Natural killer cell treated with Interleukin-12 subunit alpha and Interleukin-12 subunit beta and Interleukin-15 and Interleukin-18, amount 100 ng/mL, for 72 hours (primary cell): ENCODE measurements around the gene TCL1B. TPM values are rescaled to one million over a fixed set of nuclear protein-coding genes. Genes with fewer than 3 reads are reported as not detected.

Source experiments
- ATAC-seq, 2 donors: fragments of 150-1000 bp; cut with Tn5 transposase in 1 of 2; sonication (Bioruptor Pico), chemical (Tn5 transposase) in 1 of 2; 2 replicates each; pipeline ENCODE4 v1.10.0; 2021
- DNase-seq: peaks from one replicate; pipeline ENCODE4 v3.0.0; 2022; ENCODE audit warnings: low spot score
- H3K27ac Mint-ChIP-seq, 2 donors: 1 replicate in 1 of 2; 2 replicates in 1 of 2; pipeline ENCODE4 v1.8.0; 2022; ENCODE audit warnings: mixed read lengths in 2 of 2, mild to moderate bottlenecking in 1 of 2, moderate library complexity in 1 of 2
- H3K27me3 Mint-ChIP-seq, 2 donors: 1 replicate in 1 of 2; 2 replicates in 1 of 2; pipeline ENCODE4 v1.8.0; 2022; ENCODE audit warnings: mixed read lengths in 2 of 2
- H3K36me3 Mint-ChIP-seq: one replicate; pipeline ENCODE4 v1.8.0; 2022; ENCODE audit warnings: mixed read lengths
- H3K4me1 Mint-ChIP-seq, 2 donors: 1 replicate in 1 of 2; 2 replicates in 1 of 2; pipeline ENCODE4 v1.8.0; 2022; ENCODE audit warnings: low read depth in 2 of 2, mixed read lengths in 2 of 2, mild to moderate bottlenecking in 1 of 2
- H3K4me3 Mint-ChIP-seq: one replicate; pipeline ENCODE4 v1.8.0; 2022; ENCODE audit warnings: mixed read lengths
- H3K9me3 Mint-ChIP-seq: 2 replicates; pipeline ENCODE4 v1.8.0; 2022; ENCODE audit warnings: mixed read lengths
- total RNA-seq, 2 donors: library from RNA; stranded (reverse); gene quantifications; one replicate each; pipeline ENCODE4 v1.2.3, GENCODE V29; 2022

Gene TCL1B
- total RNA-seq = not detected

- DNase-seq (no peak), ATAC-seq (no peak)
- Mint-ChIP-seq H3K27ac (no peak within 1 kb of the TSS), H3K4me1 (no peaks in the 10 kb centered on the region), H3K36me3 (no peaks in the 10 kb centered on the region), H3K27me3 (peaks cover 6 to 13% of the 10 kb centered on the region in 2 donors), H3K9me3 (no peaks in the 10 kb centered on the region), H3K4me3 (no peak within 1 kb of the TSS)
These were observed at the start of gene TCL1B for GRCh38 chr14:95685978-95686922. Gene TCL1B, plus strand, starts transcription at chr14:95686426. Its CDS starts 42 bp downstream, at chr14:95686468.

GRCh38 chr14:95644981-95645380 is 41.2 kb upstream of the TCL1B start:
- no peaks in the 10 kb centered on the region for H3K4me1 Mint-ChIP-seq
- no peak for DNase-seq
- peaks cover 9 to 27% of the 10 kb centered on the region in 2 donors for H3K27me3 Mint-ChIP-seq
- H3K9me3 Mint-ChIP-seq = no peaks in the 10 kb centered on the region
- no peak overlapping the region for H3K27ac Mint-ChIP-seq
- no peak for ATAC-seq
- H3K36me3 Mint-ChIP-seq = no peaks in the 10 kb centered on the region
- no peak overlapping the region for H3K4me3 Mint-ChIP-seq

- no peak overlapping the region for H3K4me3 Mint-ChIP-seq
- no peak for DNase-seq
- no peak overlapping the region for H3K27ac Mint-ChIP-seq
These were observed 40.7 kb upstream of the TCL1B start for GRCh38 chr14:95645389-95645996.

GRCh38 chr14:95647926-95648325 is 38.3 kb upstream of the TCL1B start:
- Mint-ChIP-seq H3K9me3 (no peaks in the 10 kb centered on the region), H3K27me3 (peaks cover 9 to 27% of the 10 kb centered on the region in 2 donors), H3K4me3 (no peak overlapping the region), H3K27ac (no peak overlapping the region), H3K4me1 (no peaks in the 10 kb centered on the region), H3K36me3 (no peaks in the 10 kb centered on the region)
- no peak for ATAC-seq
- no peak for DNase-seq

More at GRCh38 chr14:95645389-95645996, 40.7 kb upstream of the TCL1B start:
- Mint-ChIP-seq H3K4me1 (no peaks in the 10 kb centered on the region), H3K27me3 (peaks cover 9 to 27% of the 10 kb centered on the region in 2 donors), H3K9me3 (no peaks in the 10 kb centered on the region), H3K36me3 (no peaks in the 10 kb centered on the region)
- no peak for ATAC-seq

- Mint-ChIP-seq H3K4me3 (no peak overlapping the region), H3K27ac (no peak overlapping the region), H3K4me1 (no peaks in the 10 kb centered on the region), H3K36me3 (no peaks in the 10 kb centered on the region), H3K9me3 (no peaks in the 10 kb centered on the region), H3K27me3 (peaks cover 9 to 28% of the 10 kb centered on the region in 2 donors)
- no peak for DNase-seq
- ATAC-seq = no peak
These were observed 37.0 kb upstream of the TCL1B start for GRCh38 chr14:95649230-95649629.

- Mint-ChIP-seq H3K27me3 (peaks cover 14 to 41% of the 10 kb centered on the region in 2 donors), H3K36me3 (no peaks in the 10 kb centered on the region), H3K4me1 (no peaks in the 10 kb centered on the region), H3K27ac (no peak overlapping the region), H3K9me3 (no peaks in the 10 kb centered on the region), H3K4me3 (no peak overlapping the region)
- no peak for DNase-seq
- no peak for ATAC-seq
These were observed 35.2 kb upstream of the TCL1B start for GRCh38 chr14:95651028-95651427.

- ATAC-seq (no peak), DNase-seq (no peak)
- no peaks in the 10 kb centered on the region for H3K9me3 Mint-ChIP-seq
- no peak overlapping the region for H3K4me3 Mint-ChIP-seq
- H3K27me3 Mint-ChIP-seq = peaks cover 17 to 48% of the 10 kb centered on the region in 2 donors
- H3K27ac Mint-ChIP-seq = no peak overlapping the region
- no peaks in the 10 kb centered on the region for H3K4me1 Mint-ChIP-seq
- no peaks in the 10 kb centered on the region for H3K36me3 Mint-ChIP-seq
These were observed 34.2 kb upstream of the TCL1B start for GRCh38 chr14:95651821-95652583.

GRCh38 chr14:95652690-95653089 is 33.5 kb upstream of the TCL1B start:
- no peak for DNase-seq
- H3K27ac Mint-ChIP-seq = no peak overlapping the region
- no peaks in the 10 kb centered on the region for H3K4me1 Mint-ChIP-seq
- peaks cover 19 to 48% of the 10 kb centered on the region in 2 donors for H3K27me3 Mint-ChIP-seq
- no peak overlapping the region for H3K4me3 Mint-ChIP-seq
- no peak for ATAC-seq
- no peaks in the 10 kb centered on the region for H3K36me3 Mint-ChIP-seq
- no peaks in the 10 kb centered on the region for H3K9me3 Mint-ChIP-seq

- Mint-ChIP-seq H3K36me3 (no peaks in the 10 kb centered on the region), H3K27ac (no peak overlapping the region), H3K4me1 (no peaks in the 10 kb centered on the region), H3K27me3 (peaks cover 19 to 46% of the 10 kb centered on the region in 2 donors), H3K9me3 (no peaks in the 10 kb centered on the region), H3K4me3 (no peak overlapping the region)
- ATAC-seq (no peak), DNase-seq (no peak)
These were observed 30.8 kb upstream of the TCL1B start for GRCh38 chr14:95655461-95655860.

- DNase-seq = no peak
These were observed 29.6 kb upstream of the TCL1B start for GRCh38 chr14:95656634-95657033.

GRCh38 chr14:95657454-95657853 is 28.8 kb upstream of the TCL1B start:
- no peak for ATAC-seq
- Mint-ChIP-seq H3K4me3 (no peak overlapping the region), H3K27ac (no peak overlapping the region), H3K36me3 (no peaks in the 10 kb centered on the region), H3K4me1 (no peaks in the 10 kb centered on the region), H3K27me3 (peaks cover 24 to 51% of the 10 kb centered on the region in 2 donors), H3K9me3 (no peaks in the 10 kb centered on the region)
- DNase-seq = no peak

More at GRCh38 chr14:95656634-95657033, 29.6 kb upstream of the TCL1B start:
- Mint-ChIP-seq H3K36me3 (no peaks in the 10 kb centered on the region), H3K4me1 (no peaks in the 10 kb centered on the region), H3K9me3 (no peaks in the 10 kb centered on the region), H3K27me3 (peaks cover 19 to 46% of the 10 kb centered on the region in 2 donors), H3K27ac (no peak overlapping the region), H3K4me3 (no peak overlapping the region)
- ATAC-seq = no peak

GRCh38 chr14:95659293-95659989 is 26.8 kb upstream of the TCL1B start:
- H3K27me3 Mint-ChIP-seq = peaks cover 27 to 49% of the 10 kb centered on the region in 2 donors
- no peaks in the 10 kb centered on the region for H3K36me3 Mint-ChIP-seq
- no peaks in the 10 kb centered on the region for H3K9me3 Mint-ChIP-seq
- no peak for DNase-seq
- H3K27ac Mint-ChIP-seq = no peak overlapping the region
- ATAC-seq = no peak
- peaks cover 0 to 3% of the 10 kb centered on the region in 2 donors for H3K4me1 Mint-ChIP-seq
- no peak overlapping the region for H3K4me3 Mint-ChIP-seq

GRCh38 chr14:95659990-95660385 is 26.2 kb upstream of the TCL1B start:
- Mint-ChIP-seq H3K4me3 (no peak overlapping the region), H3K27ac (no peak overlapping the region), H3K4me1 (peaks cover 0 to 3% of the 10 kb centered on the region in 2 donors), H3K36me3 (no peaks in the 10 kb centered on the region), H3K27me3 (peaks cover 23 to 43% of the 10 kb centered on the region in 2 donors), H3K9me3 (no peaks in the 10 kb centered on the region)
- DNase-seq (no peak), ATAC-seq (peak in 1 of 2 donors; percentile 4)
